ENCODE data around the gene MRPL11. TPM values are rescaled to one million over a fixed set of nuclear protein-coding genes. Genes with fewer than 3 reads are reported as not detected.
A peak's percentile ranks its signal among the peaks of the same experiment; 100 is the strongest.

The MRPL11 gene
- total RNA-seq, 1 donor from 2014 or later = 54.8 TPM

- TF ChIP-seq CTCF (IDR thresholded peaks at IDR 0.05; ENCODE audit: insufficient read depth, low read length, poor library complexity, severe bottlenecking) = no peak
- Histone ChIP-seq H3K4me3 (ENCODE audit: low read depth, low read length) (no peak overlapping the region), H3K36me3 (ENCODE audit: control insufficient read depth, insufficient read depth, low read length) (no peaks in the 10 kb centered on the region), H3K27me3 (ENCODE audit: control insufficient read depth, insufficient read depth, low read length) (peaks cover 41% of the 10 kb centered on the region)
- DNase-seq (ENCODE audit: low read depth) = no peak
Measured at GRCh38 chr11:66419825-66420224, 18.8 kb downstream of the MRPL11 start.

GRCh38 chr11:66418986-66419308, 19.7 kb downstream of the MRPL11 start:
- TF ChIP-seq CTCF (IDR thresholded peaks at IDR 0.05; ENCODE audit: insufficient read depth, low read length, poor library complexity, severe bottlenecking) = no peak
- H3K36me3 ChIP-seq (ENCODE audit: control insufficient read depth, insufficient read depth, low read length) = no peaks in the 10 kb centered on the region
- H3K4me3 ChIP-seq (ENCODE audit: low read depth, low read length) = no peak overlapping the region
- no peak for DNase-seq (ENCODE audit: low read depth)
- H3K27me3 ChIP-seq (ENCODE audit: control insufficient read depth, insufficient read depth, low read length) = peaks cover 40% of the 10 kb centered on the region

- Histone ChIP-seq H3K4me3 (ENCODE audit: low read depth, low read length) (no peak overlapping the region), H3K36me3 (ENCODE audit: control insufficient read depth, insufficient read depth, low read length) (no peaks in the 10 kb centered on the region), H3K27me3 (ENCODE audit: control insufficient read depth, insufficient read depth, low read length) (peaks cover 45% of the 10 kb centered on the region)
- DNase-seq (ENCODE audit: low read depth) = peak; percentile 63
- peak; percentile 55 for TF ChIP-seq CTCF (IDR thresholded peaks at IDR 0.05; ENCODE audit: insufficient read depth, low read length, poor library complexity, severe bottlenecking)
Measured at GRCh38 chr11:66418168-66418985, 20.3 kb downstream of the MRPL11 start.

GRCh38 chr11:66417000-66417399, 21.6 kb downstream of the MRPL11 start:
- Histone ChIP-seq H3K36me3 (ENCODE audit: control insufficient read depth, insufficient read depth, low read length) (no peaks in the 10 kb centered on the region), H3K27me3 (ENCODE audit: control insufficient read depth, insufficient read depth, low read length) (peaks cover 49% of the 10 kb centered on the region), H3K4me3 (ENCODE audit: low read depth, low read length) (no peak overlapping the region)
- DNase-seq (ENCODE audit: low read depth) = no peak
- TF ChIP-seq CTCF (IDR thresholded peaks at IDR 0.05; ENCODE audit: insufficient read depth, low read length, poor library complexity, severe bottlenecking) = no peak

- no peak overlapping the region for H3K4me3 ChIP-seq (ENCODE audit: low read depth, low read length)
- DNase-seq (ENCODE audit: low read depth) = no peak
- peaks cover 48% of the 10 kb centered on the region for H3K27me3 ChIP-seq (ENCODE audit: control insufficient read depth, insufficient read depth, low read length)
- no peaks in the 10 kb centered on the region for H3K36me3 ChIP-seq (ENCODE audit: control insufficient read depth, insufficient read depth, low read length)
- no peak for TF ChIP-seq CTCF (IDR thresholded peaks at IDR 0.05; ENCODE audit: insufficient read depth, low read length, poor library complexity, severe bottlenecking)
Measured at GRCh38 chr11:66415423-66415822, 23.2 kb downstream of the MRPL11 start.
